Mucosa of rectum (tissue), 2 donors: ENCODE data around the gene RAB11FIP4.

Source experiments
- H3K27ac ChIP-seq, 2 donors: one replicate each; pipeline ENCODE4 v1.7.0; 2013; ENCODE audit warnings: inconsistent platforms in 2 of 2, low read depth in 2 of 2, low read length in 2 of 2
- H3K27me3 ChIP-seq, 2 donors: one replicate each; pipeline ENCODE4 v1.7.0; 2013; ENCODE audit warnings: low read length in 2 of 2; ENCODE audit not compliant: control insufficient read depth in 2 of 2, insufficient read depth in 2 of 2
- H3K36me3 ChIP-seq, 2 donors: one replicate each; pipeline ENCODE4 v1.7.0; 2013; ENCODE audit warnings: low read length in 2 of 2; ENCODE audit not compliant: control insufficient read depth in 2 of 2, insufficient read depth in 2 of 2
- H3K4me1 ChIP-seq, 2 donors: one replicate each; pipeline ENCODE4 v1.7.0; 2013; ENCODE audit warnings: low read length in 2 of 2, mild to moderate bottlenecking in 1 of 2; ENCODE audit not compliant: control insufficient read depth in 2 of 2, insufficient read depth in 2 of 2
- H3K4me3 ChIP-seq, 2 donors: one replicate each; pipeline ENCODE4 v1.7.0; 2013; ENCODE audit warnings: low read length in 2 of 2
- H3K9ac ChIP-seq, 2 donors: one replicate each; pipeline ENCODE4 v1.7.0; 2013; ENCODE audit warnings: low read length in 2 of 2, low read depth in 1 of 2, mild to moderate bottlenecking in 1 of 2
- H3K9me3 ChIP-seq, 2 donors: one replicate each; pipeline ENCODE4 v1.7.0; 2013; ENCODE audit warnings: low read length in 2 of 2; ENCODE audit not compliant: control insufficient read depth in 2 of 2
- donor health status: healthy.
- donor health status: Normal muscosa, but diverticular disease.

The RAB11FIP4 gene

DNA sequence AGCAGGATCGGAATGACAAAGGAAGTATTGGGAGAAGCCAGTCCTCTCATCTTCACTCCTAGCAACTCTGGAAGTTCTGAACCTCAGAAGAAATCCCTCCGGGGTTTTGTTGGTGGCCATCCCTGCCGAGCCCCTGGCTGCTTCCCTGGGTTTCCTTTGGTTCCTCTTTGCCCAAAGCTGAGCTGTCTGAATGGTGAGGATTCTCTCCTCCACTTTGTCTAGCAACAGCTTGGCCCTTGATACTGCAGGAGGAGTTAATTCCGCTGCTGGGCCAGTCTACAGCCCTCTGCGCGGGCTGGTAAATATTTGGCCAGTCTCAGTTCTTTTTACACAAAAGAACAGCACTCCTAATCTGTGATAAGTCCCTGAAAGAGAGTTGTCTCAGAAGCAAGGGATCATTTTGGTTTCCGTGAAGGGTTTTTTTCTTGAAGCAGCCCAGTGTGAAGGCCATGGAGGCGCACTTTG is 170.9 kb downstream of the RAB11FIP4 start:
- no peak overlapping the region for H3K27ac ChIP-seq
- H3K4me1 ChIP-seq = peaks cover 25 to 31% of the 10 kb centered on the region in 2 donors
- no peak overlapping the region for H3K4me3 ChIP-seq
- no peak overlapping the region for H3K9ac ChIP-seq
- no peaks in the 10 kb centered on the region for H3K36me3 ChIP-seq
- H3K27me3 ChIP-seq = no peaks in the 10 kb centered on the region
- H3K9me3 ChIP-seq = no peaks in the 10 kb centered on the region

GRCh38 chr17:31564291-31564690 is 172.8 kb downstream of the RAB11FIP4 start:
- H3K4me1 ChIP-seq = peaks cover 21 to 27% of the 10 kb centered on the region in 2 donors
- no peak overlapping the region for H3K9ac ChIP-seq
- H3K27ac ChIP-seq = no peak overlapping the region
- no peaks in the 10 kb centered on the region for H3K36me3 ChIP-seq
- H3K27me3 ChIP-seq = no peaks in the 10 kb centered on the region
- H3K4me3 ChIP-seq = no peak overlapping the region
- H3K9me3 ChIP-seq = no peaks in the 10 kb centered on the region

DNA sequence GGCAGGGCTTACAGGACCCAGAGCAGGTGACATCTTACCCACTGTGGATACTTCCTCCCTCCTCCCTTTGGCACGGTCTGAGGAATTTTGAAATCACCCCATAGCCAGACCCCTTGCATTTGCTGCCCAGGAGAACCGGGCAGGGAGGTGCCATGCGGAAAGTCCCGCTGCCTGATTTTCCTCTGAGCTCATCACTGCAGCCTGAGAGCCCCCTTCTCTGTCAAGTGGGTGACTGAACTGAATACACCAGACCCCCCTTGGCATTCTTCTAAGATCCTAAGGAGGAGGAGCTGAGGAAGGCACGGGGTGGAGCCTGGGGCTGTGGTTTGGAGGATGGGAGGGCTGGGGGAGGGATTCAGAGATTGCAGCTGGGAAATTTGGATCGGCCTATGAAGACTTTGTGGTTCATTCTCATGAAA is 173.4 kb downstream of the RAB11FIP4 start:
- Histone ChIP-seq H3K9me3 (no peaks in the 10 kb centered on the region), H3K4me1 (peaks cover 16 to 22% of the 10 kb centered on the region in 2 donors), H3K27ac (peak overlapping the region in 1 of 2 donors; percentile 16), H3K9ac (no peak overlapping the region), H3K27me3 (no peaks in the 10 kb centered on the region), H3K4me3 (no peak overlapping the region), H3K36me3 (no peaks in the 10 kb centered on the region)

GRCh38 chr17:31565652-31566051 is 174.2 kb downstream of the RAB11FIP4 start:
- Histone ChIP-seq H3K4me3 (no peak overlapping the region), H3K27me3 (no peaks in the 10 kb centered on the region), H3K36me3 (no peaks in the 10 kb centered on the region), H3K9ac (no peak overlapping the region), H3K9me3 (no peaks in the 10 kb centered on the region), H3K27ac (peak overlapping the region in 1 of 2 donors; percentile 16), H3K4me1 (peaks cover 14 to 16% of the 10 kb centered on the region in 2 donors)

DNA sequence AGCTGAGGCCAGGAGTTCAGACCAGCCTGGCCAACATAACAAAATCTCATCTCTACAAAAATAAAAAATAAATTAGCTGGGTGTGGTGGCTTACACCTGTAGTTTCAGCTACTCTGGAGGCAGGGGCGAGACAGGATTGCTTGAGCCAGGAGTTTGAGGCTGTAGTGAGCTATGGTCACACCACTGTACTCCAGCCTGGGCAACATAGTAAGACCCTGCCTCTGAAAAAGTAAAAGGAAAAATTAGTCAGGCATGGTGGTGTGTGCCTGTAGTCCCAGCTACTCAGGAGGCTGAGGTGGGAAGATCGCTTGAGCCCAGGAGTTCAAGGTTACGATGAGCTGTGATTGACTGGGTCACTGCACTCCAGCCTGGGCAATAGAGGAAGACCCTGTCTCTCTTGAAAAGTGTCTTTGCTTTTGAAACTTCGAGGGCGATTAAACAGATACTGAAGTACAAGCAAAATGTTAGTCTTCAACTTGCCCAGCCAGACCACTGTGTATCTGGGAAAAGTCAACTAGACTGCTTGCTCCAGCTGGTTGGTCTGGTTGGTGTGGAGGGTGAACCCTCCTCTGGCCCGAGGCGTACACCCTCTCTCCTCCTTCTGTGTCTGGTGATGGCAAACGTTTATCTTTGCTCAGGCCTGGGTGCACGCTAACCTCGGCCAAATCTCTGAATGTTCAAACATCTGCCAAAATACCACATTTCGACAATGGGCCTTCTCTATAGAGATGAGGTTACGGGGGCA is 174.9 kb downstream of the RAB11FIP4 start:
- peaks cover 7 to 10% of the 10 kb centered on the region in 2 donors for H3K4me1 ChIP-seq
- H3K36me3 ChIP-seq = no peaks in the 10 kb centered on the region
- no peaks in the 10 kb centered on the region for H3K27me3 ChIP-seq
- no peak overlapping the region for H3K27ac ChIP-seq
- no peak overlapping the region for H3K4me3 ChIP-seq
- H3K9me3 ChIP-seq = no peaks in the 10 kb centered on the region
- no peak overlapping the region for H3K9ac ChIP-seq

DNA sequence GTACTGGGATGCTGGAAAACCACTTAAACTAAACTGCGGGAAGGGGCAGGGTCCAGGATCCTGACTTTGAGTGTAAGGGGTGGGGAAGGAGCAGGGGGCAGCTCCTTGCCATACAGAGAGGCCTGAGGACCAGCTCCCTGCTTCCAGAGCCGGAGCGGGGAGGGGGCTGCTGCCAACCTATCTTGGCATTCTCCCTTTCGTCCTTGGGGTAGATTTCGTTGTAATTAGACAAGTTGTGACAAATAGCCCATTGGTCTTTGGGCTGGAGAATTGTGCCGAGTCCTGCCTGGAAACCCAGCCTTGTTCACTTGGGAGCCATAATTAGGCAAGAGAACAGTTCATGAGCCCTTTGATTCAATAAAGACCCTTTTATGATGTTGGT is 175.5 kb downstream of the RAB11FIP4 start:
- Histone ChIP-seq H3K36me3 (no peaks in the 10 kb centered on the region), H3K27ac (no peak overlapping the region), H3K4me1 (peaks cover 3 to 5% of the 10 kb centered on the region in 2 donors), H3K4me3 (no peak overlapping the region), H3K27me3 (no peaks in the 10 kb centered on the region), H3K9ac (no peak overlapping the region), H3K9me3 (no peaks in the 10 kb centered on the region)

DNA sequence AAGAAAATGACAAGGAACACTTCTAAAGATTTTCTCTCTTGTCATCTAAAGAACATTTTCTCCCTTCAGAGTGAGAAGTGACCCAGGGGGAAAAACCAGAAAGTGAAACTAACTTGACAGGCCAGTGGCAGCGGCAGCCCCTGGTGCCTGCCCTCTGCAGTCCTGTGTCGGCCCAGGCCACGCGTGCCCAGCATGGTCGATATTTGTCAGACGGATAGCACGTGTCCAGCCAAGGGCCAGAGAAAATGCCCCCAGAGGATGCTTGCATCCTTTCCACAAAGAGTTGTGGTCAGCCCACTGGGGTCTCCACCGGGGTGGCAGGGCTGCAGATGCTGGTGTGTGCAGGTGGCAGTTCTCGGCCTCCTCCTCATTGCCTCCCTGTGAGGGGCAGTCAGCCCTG is 176.6 kb downstream of the RAB11FIP4 start:
- H3K4me1 ChIP-seq = peaks cover 0 to 3% of the 10 kb centered on the region in 2 donors
- H3K27me3 ChIP-seq = no peaks in the 10 kb centered on the region
- no peak overlapping the region for H3K4me3 ChIP-seq
- H3K9me3 ChIP-seq = no peaks in the 10 kb centered on the region
- no peaks in the 10 kb centered on the region for H3K36me3 ChIP-seq
- H3K27ac ChIP-seq = no peak overlapping the region
- no peak overlapping the region for H3K9ac ChIP-seq

- no peaks in the 10 kb centered on the region for H3K27me3 ChIP-seq
- no peak overlapping the region for H3K27ac ChIP-seq
- no peaks in the 10 kb centered on the region for H3K9me3 ChIP-seq
- peaks cover 0 to 3% of the 10 kb centered on the region in 2 donors for H3K4me1 ChIP-seq
- no peaks in the 10 kb centered on the region for H3K36me3 ChIP-seq
- H3K9ac ChIP-seq = no peak overlapping the region
- no peak overlapping the region for H3K4me3 ChIP-seq
These were observed 177.1 kb downstream of the RAB11FIP4 start for GRCh38 chr17:31568539-31568938.

- Histone ChIP-seq H3K4me1 (no peaks in the 10 kb centered on the region), H3K9me3 (no peaks in the 10 kb centered on the region), H3K27ac (no peak overlapping the region)
These were observed 178.8 kb downstream of the RAB11FIP4 start for GRCh38 chr17:31570231-31570630.

GRCh38 chr17:31570951-31571892 is 179.7 kb downstream of the RAB11FIP4 start:
- Histone ChIP-seq H3K9ac (no peak overlapping the region), H3K9me3 (no peaks in the 10 kb centered on the region), H3K4me3 (no peak overlapping the region), H3K27ac (peak overlapping the region; percentile 11 to 28), H3K36me3 (no peaks in the 10 kb centered on the region), H3K4me1 (no peaks in the 10 kb centered on the region), H3K27me3 (no peaks in the 10 kb centered on the region)

More at GRCh38 chr17:31570231-31570630, 178.8 kb downstream of the RAB11FIP4 start:
- no peaks in the 10 kb centered on the region for H3K27me3 ChIP-seq
- no peak overlapping the region for H3K9ac ChIP-seq
- H3K36me3 ChIP-seq = no peaks in the 10 kb centered on the region
- H3K4me3 ChIP-seq = no peak overlapping the region
